Fibroblast of lung (primary cell): ENCODE measurements around the gene TARS3.
"Not testable (repeated sequence)": the region's sequence is repeated elsewhere in the genome, so short reads cannot be mapped to it uniquely, and the experiment has no call there.

Experiments used
- CTCF ChIP-seq, 2 donors: IDR thresholded peaks in 1 of 2; conservative IDR thresholded peaks in 1 of 2; 1 replicate in 1 of 2; 2 replicates in 1 of 2; pipeline ENCODE4 v1.5.1; 2011 to 2012; ENCODE audit warnings: low read length in 2 of 2, control low read depth in 1 of 2, inconsistent platforms in 1 of 2, low read depth in 1 of 2, mild to moderate bottlenecking in 1 of 2
- EZH2 ChIP-seq: IDR thresholded peaks from 2 replicates; pipeline ENCODE4 v1.5.1; 2012; ENCODE audit warnings: low read length, control low read depth, mild to moderate bottlenecking; ENCODE audit errors: missing control alignments

- TF ChIP-seq CTCF (conservative IDR thresholded peaks at IDR 0.05 in 1 of 2, IDR thresholded peaks at IDR 0.05 in 1 of 2; ENCODE audit: low read depth in 1 of 2, low read length in 2 of 2); EZH2: not testable (repeated sequence)
Observed at GRCh38 chr15:101654624-101655337, 69.5 kb downstream of the TARS3 start.
